B cell (primary cell): ENCODE measurements around the gene CYFIP2. TPM values are rescaled to one million over a fixed set of nuclear protein-coding genes. Genes with fewer than 3 reads are reported as not detected.

Experiments used
- ATAC-seq: fragments of 200-7000 bp; cut with Tn5 transposase; one replicate; pipeline ENCODE4 v1.10.0; 2021; ENCODE audit warnings: low read depth, mild to moderate bottlenecking, moderate number of reproducible peaks, moderate library complexity
- CTCF ChIA-PET: fragments of 350-600 bp; sonication (Branson Sonifier 250); formaldehyde crosslinking; loops from one replicate; lab custom pipeline; 2021; ENCODE audit warnings: antibody characterized with exemption, inconsistent platforms; lab: Charles Lee
- POLR2A ChIA-PET: fragments of 350-600 bp; sonication (Branson Sonifier 250); formaldehyde crosslinking; loops from one replicate; lab custom pipeline; 2021; ENCODE audit warnings: antibody characterized with exemption; lab: Charles Lee
- DNase-seq: peaks from one replicate; pipeline ENCODE4 v3.0.0; 2013
- H2AFZ ChIP-seq: 2 replicates; pipeline ENCODE4 v1.6.1; 2012; ENCODE audit warnings: mild to moderate bottlenecking, low read depth, low read length; ENCODE audit not compliant: insufficient read depth, poor library complexity, severe bottlenecking
- H3K27ac ChIP-seq, 2 donors: 1 replicate in 1 of 2; 2 replicates in 1 of 2; pipeline ENCODE4 v1.5.1; 2012 to 2013; ENCODE audit warnings: low read length in 2 of 2, mild to moderate bottlenecking in 2 of 2, moderate library complexity in 1 of 2
- H3K27me3 ChIP-seq, 4 experiments: fragments of 200-600 bp in 1 of 4; sonication (generic) in 1 of 4; replicated peaks in 1 of 4; 1 replicate in 2 of 4; 2 replicates in 2 of 4; pipeline versions ENCODE4 v1.6.1 to v1.7.0; 2013 to 2016; ENCODE audit warnings: low read length in 3 of 4, mild to moderate bottlenecking in 2 of 4, mixed read lengths in 1 of 4, moderate library complexity in 1 of 4; ENCODE audit not compliant: insufficient read depth in 4 of 4, control insufficient read depth in 3 of 4; ENCODE audit errors: control extremely low read depth in 1 of 4
- H3K36me3 ChIP-seq, 2 experiments: replicated peaks in 1 of 2; 1 replicate in 1 of 2; 2 replicates in 1 of 2; pipeline versions ENCODE4 v1.6.1 to v1.7.1; 2013; ENCODE audit warnings: low read length in 1 of 2; ENCODE audit not compliant: insufficient read depth in 2 of 2, control insufficient read depth in 1 of 2; ENCODE audit errors: control extremely low read depth in 1 of 2, extremely low read depth in 1 of 2
- H3K4me1 ChIP-seq, 2 donors: fragments of 200-600 bp in 1 of 2; sonication (generic) in 1 of 2; 1 replicate in 1 of 2; 2 replicates in 1 of 2; pipeline versions ENCODE4 v1.5.1 to v1.6.1; 2013 to 2017; ENCODE audit warnings: low read length in 2 of 2; ENCODE audit not compliant: control insufficient read depth in 2 of 2, insufficient read depth in 2 of 2
- H3K4me2 ChIP-seq: replicated peaks from 2 replicates; pipeline ENCODE3; 2012; ENCODE audit warnings: mild to moderate bottlenecking, low read depth, low read length; ENCODE audit not compliant: poor library complexity, severe bottlenecking
- H3K4me3 ChIP-seq, 5 experiments: fragments of 200-600 bp in 1 of 5; sonication (generic) in 1 of 5; 1 replicate in 3 of 5; 2 replicates in 2 of 5; pipeline versions ENCODE4 v1.5.1 to v1.7.0; 2011 to 2016; ENCODE audit warnings: low read length in 4 of 5, mild to moderate bottlenecking in 4 of 5, low read depth in 2 of 5, control low read depth in 1 of 5, moderate library complexity in 1 of 5; ENCODE audit not compliant: insufficient read depth in 1 of 5; ENCODE audit errors: control extremely low read depth in 1 of 5, extremely low read depth in 1 of 5
- H3K79me2 ChIP-seq: fragments of 200-600 bp; sonication (generic); one replicate; pipeline ENCODE4 v1.6.0; 2016; ENCODE audit warnings: low read length; ENCODE audit not compliant: control insufficient read depth, insufficient read depth
- H3K9ac ChIP-seq: fragments of 200-600 bp; sonication (generic); 2 replicates; pipeline ENCODE4 v1.6.1; 2017; ENCODE audit warnings: mild to moderate bottlenecking, low read length, moderate library complexity
- H3K9me3 ChIP-seq, 3 donors: one replicate each; pipeline versions ENCODE4 v1.6.1 to v1.7.1; 2013; ENCODE audit warnings: low read length in 2 of 3; ENCODE audit not compliant: control insufficient read depth in 2 of 3, insufficient read depth in 1 of 3; ENCODE audit errors: control extremely low read depth in 1 of 3
- H4K20me1 ChIP-seq: 2 replicates; pipeline ENCODE4 v1.6.0; 2012; ENCODE audit warnings: mild to moderate bottlenecking, low read length; ENCODE audit not compliant: insufficient read depth, control insufficient read depth, poor library complexity, severe bottlenecking
- H3K27ac Mint-ChIP-seq: one replicate; pipeline ENCODE4 v1.8.0; 2021; ENCODE audit warnings: mixed read lengths
- H3K27me3 Mint-ChIP-seq: one replicate; pipeline ENCODE4 v1.8.0; 2021; ENCODE audit warnings: mixed read lengths
- H3K4me1 Mint-ChIP-seq: one replicate; pipeline ENCODE4 v1.8.0; 2021; ENCODE audit warnings: mixed read lengths
- H3K4me3 Mint-ChIP-seq: one replicate; pipeline ENCODE4 v1.8.0; 2021; ENCODE audit warnings: mixed read lengths
- H3K9me3 Mint-ChIP-seq: one replicate; pipeline ENCODE4 v1.8.0; 2022; ENCODE audit warnings: mixed read lengths; ENCODE audit not compliant: insufficient read depth
- EZH2 ChIP-seq: IDR thresholded peaks from 2 replicates; pipeline ENCODE4 v1.6.1; 2012; ENCODE audit warnings: borderline replicate concordance, low read depth, mild to moderate bottlenecking, moderate library complexity, low read length; ENCODE audit not compliant: insufficient read depth, poor library complexity, severe bottlenecking
- WGBS: methylation state at CpG from one replicate; pipeline ENCODE4 v1.1.5; 2013; ENCODE audit warnings: missing lambda C conversion rate; ENCODE audit not compliant: insufficient coverage; 5-methylcytosine and 5-hydroxymethylcytosine counted together
- intact Hi-C: fragments of 100-400 bp; cut with micrococcal nuclease; formaldehyde crosslinking; loops from one replicate; pipeline ENCODE4 v1.10.0; 2022
- polyA plus RNA-seq: library from polyadenylated mRNA; depleted of rRNA; stranded (reverse); fragments of >200 nt; gene quantifications from 2 replicates; pipeline ENCODE4 v1.2.3, GENCODE V29; 2012
- total RNA-seq, 2 donors: library from RNA; stranded (reverse); fragments of 120-200 nt in 1 of 2; gene quantifications; 1 replicate in 1 of 2; 2 replicates in 1 of 2; pipeline versions ENCODE4 v1.2.3 to v1.2.4, GENCODE V29; 2013 to 2022
- TF ChIP-seq, protein P1 (sequence below): fragments of 200-600 bp; IDR thresholded peaks from one replicate; pipeline ENCODE4 v1.8.0; 2022; ENCODE audit warnings: antibody characterized with exemption, mild to moderate bottlenecking

The CYFIP2 gene
- total and polyA plus RNA-seq, 2 donors (not counting 1 experiment from before 2014, with no cell fraction given), result 231 to 663 TPM

DNA sequence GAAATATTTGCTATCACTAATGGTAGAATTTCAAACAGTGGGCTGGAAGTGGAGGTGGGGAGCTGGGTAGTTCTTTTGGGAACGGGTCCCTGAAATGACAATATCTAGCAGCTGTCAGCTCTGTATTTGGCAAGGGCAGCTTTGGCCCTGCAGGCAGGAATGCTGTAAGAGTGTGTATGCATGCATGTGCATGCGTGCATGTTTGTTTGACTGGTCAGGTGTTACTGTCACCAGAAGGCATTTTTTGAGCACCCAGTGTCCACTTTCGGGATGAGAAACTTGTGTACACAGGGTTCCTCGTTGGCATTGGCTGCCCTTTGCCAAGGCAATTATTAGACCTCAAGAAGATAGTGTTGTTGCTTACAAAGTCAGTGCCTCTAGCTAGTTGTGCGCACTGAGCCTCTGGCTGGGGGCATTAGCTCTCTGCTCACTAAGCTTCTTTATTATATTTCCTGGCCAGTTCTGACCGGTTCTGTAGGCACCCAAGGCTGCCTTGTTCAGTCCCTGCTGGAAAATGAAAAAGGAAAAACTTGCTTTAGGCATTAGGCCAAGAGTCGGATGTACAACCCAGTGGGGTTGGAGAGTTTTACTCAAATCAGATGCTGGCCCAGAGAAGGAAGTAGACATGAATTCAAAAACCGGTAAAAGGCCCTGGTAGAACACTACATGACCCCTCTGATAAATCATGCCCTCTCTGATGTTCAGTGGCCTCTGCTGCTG is 2.0 kb downstream of the CYFIP2 start:
- H3K9me3 Mint-ChIP-seq, result no peaks in the 10 kb centered on the region
- Histone ChIP-seq H3K4me3 (peak overlapping the region; percentile 62 to 85 (median 73)), H4K20me1 (no peaks in the 10 kb centered on the region), H3K9ac (peak overlapping the region; percentile 78), H3K36me3 (peaks cover 5 to 17% of the 10 kb centered on the region in 2 experiments), H3K9me3 (no peaks in the 10 kb centered on the region), H3K27me3 (no peaks in the 10 kb centered on the region), H3K27ac (peak overlapping the region; percentile 99), H3K79me2 (peaks cover 78% of the 10 kb centered on the region), H3K4me2 (peak overlapping the region; percentile 77), H2AFZ (no peak overlapping the region), H3K4me1 (peaks cover 83 to 90% of the 10 kb centered on the region in 2 donors)
- peak overlapping the region; percentile 96 for H3K27ac Mint-ChIP-seq
- no peaks in the 10 kb centered on the region for H3K27me3 Mint-ChIP-seq
- peak overlapping the region; percentile 87 for H3K4me3 Mint-ChIP-seq
- ATAC-seq, result no peak
- whole genome bisulfite sequencing, result 78% methylated on average over 6 of the region's 8 CpGs
- H3K4me1 Mint-ChIP-seq, result peaks cover 88% of the 10 kb centered on the region
- CTCF ChIA-PET, result interaction anchor here (0.9 to 24.2 kb wide), 8 partner anchors 9 to 54 kb away, joined by 3 to 495 read pairs (median 4); no protein-coding TSS in a partner anchor
- intact Hi-C loops, result loop anchor here (10.0 kb wide), 1 partner anchor 587 kb away; the partner anchor contains the start of gene CLINT1
- TF ChIP-seq, protein P1, sequence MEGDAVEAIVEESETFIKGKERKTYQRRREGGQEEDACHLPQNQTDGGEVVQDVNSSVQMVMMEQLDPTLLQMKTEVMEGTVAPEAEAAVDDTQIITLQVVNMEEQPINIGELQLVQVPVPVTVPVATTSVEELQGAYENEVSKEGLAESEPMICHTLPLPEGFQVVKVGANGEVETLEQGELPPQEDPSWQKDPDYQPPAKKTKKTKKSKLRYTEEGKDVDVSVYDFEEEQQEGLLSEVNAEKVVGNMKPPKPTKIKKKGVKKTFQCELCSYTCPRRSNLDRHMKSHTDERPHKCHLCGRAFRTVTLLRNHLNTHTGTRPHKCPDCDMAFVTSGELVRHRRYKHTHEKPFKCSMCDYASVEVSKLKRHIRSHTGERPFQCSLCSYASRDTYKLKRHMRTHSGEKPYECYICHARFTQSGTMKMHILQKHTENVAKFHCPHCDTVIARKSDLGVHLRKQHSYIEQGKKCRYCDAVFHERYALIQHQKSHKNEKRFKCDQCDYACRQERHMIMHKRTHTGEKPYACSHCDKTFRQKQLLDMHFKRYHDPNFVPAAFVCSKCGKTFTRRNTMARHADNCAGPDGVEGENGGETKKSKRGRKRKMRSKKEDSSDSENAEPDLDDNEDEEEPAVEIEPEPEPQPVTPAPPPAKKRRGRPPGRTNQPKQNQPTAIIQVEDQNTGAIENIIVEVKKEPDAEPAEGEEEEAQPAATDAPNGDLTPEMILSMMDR, result no peak
- TF ChIP-seq EZH2, result no peak
- POLR2A ChIA-PET, result interaction anchor here (0.7 to 2.1 kb wide), 3 partner anchors 16 to 304 kb away, joined by 3 to 6 read pairs (median 5); partner anchors contain the start of gene MED7
- DNase-seq, result no peak
